HEK293T (cell line): ENCODE results near the gene MFAP3.

Source experiments
- ARNT ChIP-seq: fragments of 450-650 bp; IDR thresholded peaks from 2 replicates; pipeline ENCODE4 v1.6.1; 2017; ENCODE audit warnings: mild to moderate bottlenecking
- BHLHE40 ChIP-seq: fragments of 450-650 bp; IDR thresholded peaks from 2 replicates; pipeline ENCODE4 v1.6.1; 2016; ENCODE audit warnings: mild to moderate bottlenecking, moderate library complexity, borderline replicate concordance
- CTBP1 ChIP-seq: fragments of 450-650 bp; IDR thresholded peaks from 2 replicates; pipeline ENCODE4 v1.6.1; 2016; ENCODE audit warnings: borderline replicate concordance
- FOXA1 ChIP-seq: fragments of 450-650 bp; IDR thresholded peaks from 2 replicates; pipeline ENCODE4 v1.6.1; 2016; ENCODE audit warnings: mild to moderate bottlenecking
- FOXK2 ChIP-seq: fragments of 450-650 bp; IDR thresholded peaks from 2 replicates; pipeline ENCODE4 v1.6.1; 2016; ENCODE audit warnings: mild to moderate bottlenecking
- FOXM1 ChIP-seq: fragments of 450-650 bp; IDR thresholded peaks from 2 replicates; pipeline ENCODE4 v1.6.1; 2017; ENCODE audit warnings: mild to moderate bottlenecking, borderline replicate concordance
- HDGF ChIP-seq: fragments of 450-650 bp; IDR thresholded peaks from 2 replicates; pipeline ENCODE4 v1.6.1; 2017; ENCODE audit warnings: antibody characterized with exemption, borderline replicate concordance
- L3MBTL2 ChIP-seq: fragments of 450-650 bp; conservative IDR thresholded peaks from 2 replicates; pipeline ENCODE4 v1.6.1; 2016; ENCODE audit warnings: mild to moderate bottlenecking
- NFRKB ChIP-seq: fragments of 450-650 bp; IDR thresholded peaks from 2 replicates; pipeline ENCODE4 v1.6.1; 2016; ENCODE audit warnings: mild to moderate bottlenecking, moderate library complexity
- SP1 ChIP-seq: fragments of 450-650 bp; IDR thresholded peaks from 2 replicates; pipeline ENCODE4 v1.6.1; 2017
- ZNF384 ChIP-seq: fragments of 450-650 bp; IDR thresholded peaks from 2 replicates; pipeline ENCODE4 v1.6.1; 2016

DNA sequence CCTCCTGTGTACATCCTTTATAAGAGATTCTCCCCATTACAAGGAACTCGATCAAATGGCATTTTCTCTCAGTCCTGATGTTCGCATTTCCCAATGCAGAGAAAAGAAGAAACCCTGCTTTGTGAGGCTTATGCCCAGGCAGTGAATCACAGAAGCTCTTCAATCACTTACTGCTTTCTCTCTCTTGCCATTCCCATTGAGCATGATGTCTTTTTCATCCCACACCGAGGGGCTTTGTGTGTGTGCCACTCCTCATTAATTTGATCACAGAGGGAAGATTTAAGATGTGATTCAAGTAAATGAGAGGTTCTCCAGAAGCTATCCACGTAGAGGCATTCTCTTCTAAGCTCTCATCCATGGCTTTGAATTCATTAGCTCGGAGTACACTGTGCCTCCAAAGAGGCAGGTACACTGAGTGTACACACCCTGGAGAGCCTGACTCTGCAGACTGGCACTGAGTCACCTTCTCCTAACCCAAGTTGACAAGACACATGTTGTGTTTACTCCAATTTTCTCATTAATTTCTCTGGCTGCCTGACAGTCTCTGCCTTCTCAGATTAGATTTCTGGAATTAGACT is 45.4 kb downstream of the MFAP3 start:
- TF ChIP-seq SP1 (no peak), HDGF (no peak), NFRKB (no peak), FOXK2 (no peak), BHLHE40 (no peak), CTBP1 (no peak), ARNT (no peak), ZNF384 (no peak), L3MBTL2 (no peak), FOXM1 (no peak), FOXA1 (no peak)
